HepG2 (cell line): Measurements from ENCODE around the gene MYO1B. TPM values are rescaled to one million over a fixed set of nuclear protein-coding genes. Genes with fewer than 3 reads are reported as not detected.

ENCODE experiments used
- ATAC-seq: fragments of 200-7000 bp; cut with Tn5 transposase; 3 replicates; pipeline ENCODE4 v1.9.1; 2020; ENCODE audit warnings: mild to moderate bottlenecking, moderate library complexity
- BruUV-seq: library from RNA; stranded (reverse); fragments of 400-500 nt; replicated peaks from 2 replicates; lab custom pipeline; 2021; lab: Mats Ljungman, UMichigan
- CTCF ChIA-PET: fragments of 300-600 bp; formaldehyde crosslinking; extraction: SDS; loops from one replicate; lab custom pipeline; 2021; ENCODE audit warnings: low total read pairs, inconsistent platforms, low intra/inter-chr PET ratio; lab: Yijun Ruan, JAX
- POLR2A ChIA-PET: fragments of 350-600 bp; sonication (Branson Sonifier 250); formaldehyde crosslinking; loops from one replicate; lab custom pipeline; 2020; ENCODE audit warnings: antibody characterized with exemption, inconsistent platforms; lab: Yijun Ruan, JAX
- DNase-seq: peaks from one replicate; pipeline ENCODE4 v3.0.0-alpha.2; 2015; ENCODE audit warnings: low spot score
- FAIRE-seq: peaks from 3 replicates; lab custom pipeline; 2011; peaks lifted over from hg19 to GRCh38; lab: Jason Lieb, UNC
- H2AFZ ChIP-seq: one replicate; pipeline ENCODE4 v1.6.1; 2011; ENCODE audit warnings: low read length, inconsistent platforms
- H3K27ac ChIP-seq: fragments of 300-600 bp; 3 replicates; pipeline ENCODE4 v1.8.0; 2011; ENCODE audit warnings: mixed run types, mild to moderate bottlenecking, mixed read lengths, low read length, inconsistent platforms; ENCODE audit not compliant: insufficient read depth; ENCODE audit errors: extremely low read length
- H3K27me3 ChIP-seq, 2 experiments: fragments of 200-600 bp in 1 of 2; 2 replicates in 1 of 2; 3 replicates in 1 of 2; pipeline versions ENCODE4 v1.6.0 to v1.8.0; 2011; ENCODE audit warnings: low read length in 2 of 2, mild to moderate bottlenecking in 2 of 2, moderate library complexity in 2 of 2, inconsistent platforms in 1 of 2; ENCODE audit not compliant: insufficient read depth in 2 of 2, control insufficient read depth in 1 of 2
- H3K36me3 ChIP-seq, 2 experiments: fragments of 200-600 bp in 1 of 2; replicated peaks in 1 of 2; 2 replicates in 1 of 2; 3 replicates in 1 of 2; pipeline versions ENCODE4 v1.5.1 to v1.8.0; 2011; ENCODE audit warnings: low read length in 2 of 2, inconsistent platforms in 1 of 2; ENCODE audit not compliant: insufficient read depth in 2 of 2, control insufficient read depth in 1 of 2
- H3K4me1 ChIP-seq: 2 replicates; pipeline ENCODE4 v1.5.1; 2012; ENCODE audit warnings: low read length, inconsistent platforms; ENCODE audit not compliant: insufficient read depth
- H3K4me2 ChIP-seq: 2 replicates; pipeline ENCODE4 v1.6.0; 2011; ENCODE audit warnings: low read depth, low read length, inconsistent platforms
- H3K4me3 ChIP-seq, 3 experiments: fragments of 200-600 bp in 1 of 3; sonication (generic), shearing (Covaris generic) in 1 of 3; replicated peaks in 1 of 3; 2 replicates each; pipeline ENCODE4 v1.5.1; 2011 to 2016; ENCODE audit warnings: low read length in 3 of 3, inconsistent platforms in 2 of 3, low read depth in 2 of 3, mild to moderate bottlenecking in 2 of 3, control low read depth in 1 of 3, mixed read lengths in 1 of 3; ENCODE audit not compliant: insufficient read depth in 1 of 3
- H3K79me2 ChIP-seq: one replicate; pipeline ENCODE4 v1.6.1; 2011; ENCODE audit warnings: low read length, inconsistent platforms; ENCODE audit not compliant: insufficient read depth
- H3K9ac ChIP-seq: 2 replicates; pipeline ENCODE4 v1.6.0; 2011; ENCODE audit warnings: mild to moderate bottlenecking, low read depth, low read length, inconsistent platforms; ENCODE audit not compliant: insufficient read depth
- H3K9me3 ChIP-seq: 2 replicates; pipeline ENCODE4 v1.5.1; 2012; ENCODE audit warnings: mild to moderate bottlenecking, low read length
- H4K20me1 ChIP-seq: 2 replicates; pipeline ENCODE4 v1.6.0; 2011; ENCODE audit warnings: inconsistent platforms, mild to moderate bottlenecking, low read length, moderate library complexity; ENCODE audit not compliant: insufficient read depth
- EHMT2 ChIP-seq: fragments of 200-600 bp; sonication (generic); IDR thresholded peaks from 2 replicates; pipeline ENCODE4 v1.7.0; 2017; ENCODE audit warnings: antibody characterized with exemption, low read depth, low read length, borderline replicate concordance
- EP300 ChIP-seq, 3 experiments: sonication (generic) in 1 of 3; formaldehyde crosslinking in 1 of 3; IDR thresholded peaks; 2 replicates each; pipeline versions ENCODE4 v1.5.1 to v1.6.1; 2011 to 2020; ENCODE audit warnings: low read depth in 2 of 3, low read length in 2 of 3, borderline replicate concordance in 1 of 3, improper control_type of control experiment in 1 of 3, mild to moderate bottlenecking in 1 of 3, missing genetic modification reagents in 1 of 3, moderate library complexity in 1 of 3
- POGZ ChIP-seq: sonication (generic); formaldehyde crosslinking; IDR thresholded peaks from 2 replicates; pipeline ENCODE4 v1.4.0; 2020; ENCODE audit warnings: mild to moderate bottlenecking, missing genetic modification reagents
- SALL1 ChIP-seq: sonication (generic); formaldehyde crosslinking; IDR thresholded peaks from 2 replicates; pipeline ENCODE4 v1.8.0; 2022; ENCODE audit warnings: mild to moderate bottlenecking, missing genetic modification reagents
- SALL2 ChIP-seq: sonication (generic); formaldehyde crosslinking; IDR thresholded peaks from 2 replicates; pipeline ENCODE4 v1.8.1; 2023; ENCODE audit warnings: mild to moderate bottlenecking, missing genetic modification reagents, inconsistent platforms
- SIN3B ChIP-seq: fragments of 150-350 bp; IDR thresholded peaks from 2 replicates; pipeline ENCODE4 v1.6.1; 2014; ENCODE audit warnings: low read length
- ZNF10 ChIP-seq: sonication (generic); formaldehyde crosslinking; IDR thresholded peaks from 2 replicates; pipeline ENCODE4 v1.4.0; 2020; ENCODE audit warnings: mild to moderate bottlenecking, low read depth, missing genetic modification reagents, borderline replicate concordance
- ZNF468 ChIP-seq: sonication (generic); formaldehyde crosslinking; IDR thresholded peaks from 2 replicates; pipeline ENCODE4 v1.8.0; 2022; ENCODE audit warnings: mild to moderate bottlenecking, moderate library complexity, missing genetic modification reagents
- ZNF672 ChIP-seq: sonication (generic); formaldehyde crosslinking; IDR thresholded peaks from 2 replicates; pipeline ENCODE4 v1.8.1; 2022; ENCODE audit warnings: missing genetic modification reagents
- ZSCAN22 ChIP-seq: sonication (generic); formaldehyde crosslinking; IDR thresholded peaks from 2 replicates; pipeline ENCODE4 v1.4.0; 2020; ENCODE audit warnings: mild to moderate bottlenecking, missing genetic modification reagents
- WGBS: methylation state at CpG from one replicate; pipeline ENCODE4 v1.1.6; 2017; ENCODE audit warnings: low lambda C conversion rate; 5-methylcytosine and 5-hydroxymethylcytosine counted together
- in situ Hi-C: cut with HindIII; loops from 2 replicates; pipeline ENCODE4 v1.10.0; 2017; ENCODE audit warnings: low pct_unique_long_range_greater_than_20kb; ENCODE audit not compliant: extremely low pct_ligation_motif_present
- intact Hi-C: fragments of 100-400 bp; cut with micrococcal nuclease; formaldehyde crosslinking; loops from one replicate; pipeline ENCODE4 v1.10.0; 2022; ENCODE audit not compliant: unreplicated experiment
- polyA plus RNA-seq, 8 experiments: library from polyadenylated mRNA; depleted of rRNA in 3 of 8; stranded (reverse) in 7 of 8; unstranded in 1 of 8; fragments of >200 nt; fragmentation: Illumina TruSeq in 4 of 8; extraction: Trizol in 4 of 8; gene quantifications; 2 replicates each; pipeline versions ENCODE4 v1.2.1 to v1.2.3, GENCODE V29; 2011 to 2016; ENCODE audit warnings: low read depth in 4 of 8, missing spikeins in 1 of 8, mixed read lengths in 1 of 8; ENCODE audit not compliant: insufficient read depth in 1 of 8
- total RNA-seq, 5 experiments: library from RNA; depleted of rRNA; stranded (reverse); fragments of >200 nt; fragmentation: Illumina TruSeq; extraction: Trizol; gene quantifications; 2 replicates each; pipeline ENCODE4 v1.2.3, GENCODE V29; 2016; ENCODE audit warnings: low read depth in 1 of 5
- TF ChIP-seq, protein P1 (sequence below): sonication (generic); formaldehyde crosslinking; IDR thresholded peaks from 2 replicates; pipeline ENCODE4 v1.4.0; 2020; ENCODE audit warnings: mild to moderate bottlenecking, missing genetic modification reagents
- TF ChIP-seq, protein P2 (sequence below): sonication (generic); formaldehyde crosslinking; conservative IDR thresholded peaks from 2 replicates; pipeline ENCODE4 v1.8.0; 2022; ENCODE audit warnings: low read depth, missing genetic modification reagents

The MYO1B gene
- total and polyA plus RNA-seq, 2 of the 13 experiments (the other 11 are each of a cell fraction or from before 2014, with no cell fraction given), result 36.9 to 89.8 TPM

DNA sequence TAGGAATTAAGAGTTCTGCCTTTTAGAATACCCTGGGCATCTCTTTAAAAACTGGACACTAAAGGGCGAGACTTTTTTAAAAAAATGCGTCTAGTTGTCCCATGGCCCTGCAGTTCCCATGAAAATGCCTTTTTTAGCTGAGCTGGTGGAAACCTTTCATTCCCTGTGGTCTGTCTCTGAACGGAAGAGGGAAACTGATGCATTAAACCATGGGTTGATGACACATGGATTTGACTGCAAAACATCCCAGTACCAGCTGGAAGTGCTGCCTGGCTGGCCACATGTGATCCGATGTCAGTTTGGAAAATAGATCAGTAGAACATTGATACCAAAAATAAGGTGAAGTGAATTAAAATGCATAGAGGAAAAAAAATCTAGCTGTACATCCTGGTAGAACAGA lies 129.2 kb downstream of the MYO1B start (continued):
- TF ChIP-seq SALL1 (CRISPR knock-in tag) (no peak), ZNF10 (no peak), SALL2 (no peak), POGZ (CRISPR knock-in tag) (no peak), ZSCAN22 (CRISPR knock-in tag) (no peak), EP300 (IDR thresholded peaks at IDR 0.05; ENCODE audit: low read depth in 2 of 2, low read length in 2 of 2) (no peak), EP300 (CRISPR knock-in tag; IDR thresholded peaks at IDR 0.05; ENCODE audit: borderline replicate concordance) (no peak), EHMT2 (no peak)
- TF ChIP-seq, protein P1, sequence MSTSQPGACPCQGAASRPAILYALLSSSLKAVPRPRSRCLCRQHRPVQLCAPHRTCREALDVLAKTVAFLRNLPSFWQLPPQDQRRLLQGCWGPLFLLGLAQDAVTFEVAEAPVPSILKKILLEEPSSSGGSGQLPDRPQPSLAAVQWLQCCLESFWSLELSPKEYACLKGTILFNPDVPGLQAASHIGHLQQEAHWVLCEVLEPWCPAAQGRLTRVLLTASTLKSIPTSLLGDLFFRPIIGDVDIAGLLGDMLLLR (CRISPR knock-in tag), result no peak
- TF ChIP-seq, all 625 proteins: peak for 0

DNA sequence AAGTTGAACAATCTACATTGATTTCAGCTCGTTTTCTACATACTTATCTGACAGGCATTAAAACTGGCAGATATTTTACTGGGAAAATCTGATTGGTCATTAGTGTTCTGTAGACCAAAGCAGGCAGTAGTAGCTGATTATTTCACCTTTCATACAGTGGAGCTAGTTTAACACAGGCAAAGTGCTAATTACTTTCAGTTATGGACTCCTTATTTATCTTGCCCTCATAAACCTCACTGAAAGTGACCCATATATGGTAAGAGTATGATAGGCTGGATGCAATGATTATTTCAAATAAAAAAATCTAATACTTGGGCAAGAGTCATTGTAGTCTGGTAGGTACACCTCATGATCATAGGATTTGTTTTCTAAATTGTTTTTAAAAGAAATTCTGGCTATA lies 129.7 kb downstream of the MYO1B start:
- no peak overlapping the region for H2AFZ ChIP-seq
- DNase-seq, result no peak

More for the DNA sequence above, 129.7 kb downstream of the MYO1B start:
- Histone ChIP-seq H3K9ac (no peak overlapping the region), H3K36me3 (peaks cover 1 to 33% of the 10 kb centered on the region in 2 experiments; a peak in 4 of 5 replicates), H3K4me1 (peaks cover 38% of the 10 kb centered on the region), H3K4me3 (no peak overlapping the region), H3K9me3 (no peaks in the 10 kb centered on the region), H3K4me2 (no peak overlapping the region), H3K27me3 (no peaks in the 10 kb centered on the region), H4K20me1 (no peaks in the 10 kb centered on the region), H3K27ac (no peak overlapping the region), H3K79me2 (no peaks in the 10 kb centered on the region)
- 90% methylated on average over 1 of the region's 1 CpG for WGBS
- CTCF ChIA-PET, result no interaction called here
- POLR2A ChIA-PET, result no interaction called here
- TF ChIP-seq, protein P2, sequence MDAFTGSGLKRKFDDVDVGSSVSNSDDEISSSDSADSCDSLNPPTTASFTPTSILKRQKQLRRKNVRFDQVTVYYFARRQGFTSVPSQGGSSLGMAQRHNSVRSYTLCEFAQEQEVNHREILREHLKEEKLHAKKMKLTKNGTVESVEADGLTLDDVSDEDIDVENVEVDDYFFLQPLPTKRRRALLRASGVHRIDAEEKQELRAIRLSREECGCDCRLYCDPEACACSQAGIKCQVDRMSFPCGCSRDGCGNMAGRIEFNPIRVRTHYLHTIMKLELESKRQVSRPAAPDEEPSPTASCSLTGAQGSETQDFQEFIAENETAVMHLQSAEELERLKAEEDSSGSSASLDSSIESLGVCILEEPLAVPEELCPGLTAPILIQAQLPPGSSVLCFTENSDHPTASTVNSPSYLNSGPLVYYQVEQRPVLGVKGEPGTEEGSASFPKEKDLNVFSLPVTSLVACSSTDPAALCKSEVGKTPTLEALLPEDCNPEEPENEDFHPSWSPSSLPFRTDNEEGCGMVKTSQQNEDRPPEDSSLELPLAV (CRISPR knock-in tag), result no peak
- TF ChIP-seq SIN3B (no peak), ZNF468 (CRISPR knock-in tag) (no peak), ZNF672 (no peak)
- intact Hi-C loops, result loop anchor here (10.0 kb wide), 1 partner anchor 130 kb away; no protein-coding TSS in a partner anchor
- ATAC-seq (no peak), FAIRE-seq (no peak)
- no TSS peak for BruUV-seq
- in situ Hi-C loops, result no loop called here
